Activated T-helper 17 cell treated with anti-CD3 and anti-CD28 coated beads, Interleukin-2, amount 50 U/mL, for 72 hours (primary cell): ENCODE measurements around the gene GRAP. TPM values are rescaled to one million over a fixed set of nuclear protein-coding genes. Genes with fewer than 3 reads are reported as not detected.
"Not testable (repeated sequence)": the region's sequence is repeated elsewhere in the genome, so short reads cannot be mapped to it uniquely, and the experiment has no call there.

Source experiments
- ATAC-seq: fragments of 150-1000 bp; cut with Tn5 transposase; replicated peaks from 2 replicates; pipeline ENCODE4 v1.10.0; 2021; ENCODE audit warnings: mild to moderate bottlenecking, moderate library complexity
- H3K27ac Mint-ChIP-seq: one replicate; pipeline ENCODE4 v1.8.0; 2022; ENCODE audit warnings: mixed read lengths
- H3K27me3 Mint-ChIP-seq: one replicate; pipeline ENCODE4 v1.8.0; 2022; ENCODE audit warnings: mixed read lengths
- H3K36me3 Mint-ChIP-seq: one replicate; pipeline ENCODE4 v1.8.0; 2022; ENCODE audit warnings: low read depth, mild to moderate bottlenecking, mixed read lengths
- H3K4me1 Mint-ChIP-seq: one replicate; pipeline ENCODE4 v1.8.0; 2022; ENCODE audit warnings: mixed read lengths
- H3K4me3 Mint-ChIP-seq: one replicate; pipeline ENCODE4 v1.8.0; 2022; ENCODE audit warnings: mild to moderate bottlenecking, mixed read lengths
- H3K9me3 Mint-ChIP-seq: one replicate; pipeline ENCODE4 v1.8.0; 2022; ENCODE audit warnings: mixed read lengths
- total RNA-seq, 2 donors: library from RNA; stranded (reverse); gene quantifications; one replicate each; pipeline ENCODE4 v1.2.3, GENCODE V29; 2022

Gene GRAP
- total RNA-seq, 2 donors from 2014 or later: 13.1 to 14.4 TPM

DNA sequence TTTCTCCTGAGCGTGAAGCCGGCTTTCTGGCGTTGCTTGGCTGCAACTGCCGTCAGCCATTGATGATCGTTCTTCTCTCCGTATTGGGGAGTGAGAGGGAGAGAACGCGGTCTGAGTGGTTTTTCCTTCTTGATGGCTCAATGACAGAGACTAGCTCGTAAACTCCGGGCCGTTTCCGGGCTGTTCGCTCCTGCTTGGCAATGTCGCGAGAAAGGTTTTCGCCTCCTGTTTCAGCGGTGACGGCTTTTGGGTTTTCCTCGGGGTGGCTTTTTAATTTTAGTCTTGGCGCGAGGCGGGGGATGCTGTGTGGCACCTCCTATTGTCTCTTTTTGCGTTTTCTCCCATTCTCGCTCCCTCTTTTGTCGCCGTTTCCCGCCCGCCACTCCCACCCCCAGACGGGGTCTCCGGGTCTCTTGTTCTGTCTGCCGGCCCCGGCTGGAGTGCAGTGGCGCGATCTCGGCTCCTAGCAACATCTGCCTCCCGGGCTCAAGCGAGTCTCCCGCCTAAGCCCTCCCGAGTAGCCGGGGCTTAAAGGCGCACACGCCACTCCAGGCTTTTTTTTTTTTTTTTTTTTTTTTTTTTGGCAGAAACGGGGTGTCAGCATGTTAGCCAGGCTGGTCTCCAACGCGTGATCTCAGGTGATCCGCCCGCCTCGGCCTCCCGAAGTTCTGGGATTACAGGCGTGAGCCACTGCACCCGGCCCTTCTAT is 15.4 kb upstream of the GRAP start:
- not testable (repeated sequence) for H3K36me3 Mint-ChIP-seq, H3K4me3 Mint-ChIP-seq, H3K9me3 Mint-ChIP-seq, H3K4me1 Mint-ChIP-seq, H3K27ac Mint-ChIP-seq, H3K27me3 Mint-ChIP-seq
- peak; percentile 54 for ATAC-seq

DNA sequence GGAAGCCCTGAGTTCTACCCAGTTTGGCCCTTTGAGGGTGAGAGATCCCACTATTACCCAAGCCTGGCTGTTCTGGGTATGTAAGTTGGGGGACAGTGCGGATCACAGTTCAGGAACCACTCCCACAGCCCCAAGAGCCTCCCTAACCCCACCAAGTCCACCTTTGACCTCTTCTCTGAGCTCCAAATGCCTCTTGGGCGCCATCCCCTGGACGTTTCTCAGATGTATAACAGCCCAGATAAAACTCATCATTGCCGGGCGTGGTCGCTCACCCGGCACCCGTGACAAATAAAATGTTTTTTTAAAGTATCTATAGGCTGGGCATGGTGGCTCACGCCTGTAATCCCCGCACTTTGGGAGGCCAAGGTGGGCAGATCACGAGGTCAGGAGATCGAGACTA is 8.7 kb upstream of the GRAP start:
- not testable (repeated sequence) for H3K4me1 Mint-ChIP-seq, H3K27ac Mint-ChIP-seq, H3K4me3 Mint-ChIP-seq, H3K9me3 Mint-ChIP-seq, H3K36me3 Mint-ChIP-seq, H3K27me3 Mint-ChIP-seq
- peak; percentile 95 for ATAC-seq

- not testable (repeated sequence) for ATAC-seq, H3K4me3 Mint-ChIP-seq, H3K9me3 Mint-ChIP-seq, H3K4me1 Mint-ChIP-seq, H3K27ac Mint-ChIP-seq, H3K27me3 Mint-ChIP-seq, H3K36me3 Mint-ChIP-seq
Measured at GRCh38 chr17:19048826-19049225, 2.1 kb upstream of the GRAP start.

DNA sequence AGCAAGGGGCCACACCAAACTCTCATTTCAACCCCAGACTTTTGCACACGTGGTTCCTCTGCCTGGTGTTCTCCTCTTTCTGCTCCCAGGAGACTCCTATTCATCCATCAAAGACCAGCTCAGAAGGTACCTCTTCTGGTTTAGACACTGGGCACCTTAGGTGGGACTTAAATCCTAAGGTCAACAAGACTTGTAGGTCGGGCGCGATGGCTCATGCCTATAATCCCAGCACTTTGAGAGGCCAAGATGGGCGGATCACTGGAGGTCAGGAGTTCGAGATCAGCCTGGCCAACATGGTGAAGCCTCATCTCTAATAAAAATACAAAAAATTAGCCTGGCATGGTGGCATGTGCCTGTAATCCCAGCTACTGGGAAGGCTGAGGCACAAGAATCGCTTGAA is 753 bp upstream of the GRAP start:
- not testable (repeated sequence) for H3K4me3 Mint-ChIP-seq, H3K4me1 Mint-ChIP-seq, ATAC-seq, H3K36me3 Mint-ChIP-seq, H3K27me3 Mint-ChIP-seq, H3K27ac Mint-ChIP-seq, H3K9me3 Mint-ChIP-seq

DNA sequence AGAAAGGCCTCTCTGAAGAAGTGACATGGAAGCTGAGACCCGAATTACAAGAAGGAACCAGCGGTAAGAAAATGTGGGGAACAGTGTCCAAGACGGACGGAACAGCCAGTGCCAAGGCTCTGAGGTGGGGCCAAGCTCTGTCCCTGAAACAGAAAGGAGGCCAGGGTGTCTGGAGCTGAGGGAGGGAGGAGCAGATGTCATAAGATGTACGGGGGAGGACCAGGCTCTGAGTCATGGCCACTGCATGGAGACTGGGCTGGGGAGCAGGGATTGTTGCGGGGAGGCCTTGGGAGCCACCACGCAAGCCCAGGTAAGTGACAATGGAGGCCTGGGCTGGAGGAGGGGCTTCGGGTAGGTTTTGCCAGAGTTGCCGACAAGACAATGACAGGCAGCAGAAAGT is 2.1 kb downstream of the GRAP start:
- not testable (repeated sequence) for H3K27me3 Mint-ChIP-seq, H3K27ac Mint-ChIP-seq, H3K36me3 Mint-ChIP-seq, H3K9me3 Mint-ChIP-seq, H3K4me3 Mint-ChIP-seq, H3K4me1 Mint-ChIP-seq
- ATAC-seq: peak; percentile 46

- H3K27me3 Mint-ChIP-seq, H3K4me3 Mint-ChIP-seq, H3K27ac Mint-ChIP-seq, H3K4me1 Mint-ChIP-seq, H3K36me3 Mint-ChIP-seq, H3K9me3 Mint-ChIP-seq: not testable (repeated sequence)
- peak; percentile 37 for ATAC-seq
Measured at GRCh38 chr17:19043032-19043431, 3.7 kb downstream of the GRAP start.

DNA sequence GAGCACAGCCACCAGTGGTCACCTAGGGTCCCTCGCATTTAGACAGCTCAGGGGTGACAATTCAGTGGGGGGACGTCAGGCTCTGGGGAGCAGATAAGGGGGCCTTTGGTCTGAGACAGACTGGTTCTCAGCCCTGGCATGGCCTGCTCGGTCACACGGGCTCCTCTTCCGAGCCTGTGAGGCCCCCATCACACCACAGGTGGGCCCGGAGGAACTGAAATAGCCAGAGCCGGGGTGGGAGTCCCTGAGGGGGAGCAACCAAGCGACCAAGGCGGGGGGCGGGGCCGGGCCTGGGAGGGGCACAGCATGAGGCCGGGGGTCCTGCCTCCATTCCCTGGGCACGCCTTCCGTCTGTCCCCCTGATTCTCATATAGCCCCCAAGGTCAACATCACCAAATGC is 4.4 kb downstream of the GRAP start:
- not testable (repeated sequence) for H3K27me3 Mint-ChIP-seq, ATAC-seq, H3K4me3 Mint-ChIP-seq, H3K36me3 Mint-ChIP-seq, H3K4me1 Mint-ChIP-seq, H3K27ac Mint-ChIP-seq, H3K9me3 Mint-ChIP-seq

DNA sequence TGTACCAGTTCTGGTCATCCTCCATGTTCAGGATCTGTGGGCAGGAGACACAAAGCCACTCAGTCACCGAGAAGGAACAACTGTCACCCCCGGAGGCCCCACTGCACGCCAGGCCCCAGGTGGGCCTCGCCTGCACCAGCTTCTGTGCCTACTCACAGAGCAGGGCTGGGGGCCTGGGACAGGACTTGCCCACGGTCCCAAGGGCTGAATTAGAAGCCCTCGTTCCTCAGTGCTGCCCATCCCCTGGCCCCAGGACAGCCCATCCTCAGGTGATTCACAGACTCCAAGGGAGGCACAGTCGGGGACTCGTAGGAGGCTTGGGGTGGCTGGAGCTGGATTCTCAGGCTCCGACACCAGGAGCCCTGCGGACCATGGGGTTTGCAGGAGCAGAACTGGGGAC is 4.9 kb downstream of the GRAP start:
- H3K27ac Mint-ChIP-seq, H3K4me1 Mint-ChIP-seq, ATAC-seq, H3K36me3 Mint-ChIP-seq, H3K9me3 Mint-ChIP-seq, H3K4me3 Mint-ChIP-seq, H3K27me3 Mint-ChIP-seq: not testable (repeated sequence)

DNA sequence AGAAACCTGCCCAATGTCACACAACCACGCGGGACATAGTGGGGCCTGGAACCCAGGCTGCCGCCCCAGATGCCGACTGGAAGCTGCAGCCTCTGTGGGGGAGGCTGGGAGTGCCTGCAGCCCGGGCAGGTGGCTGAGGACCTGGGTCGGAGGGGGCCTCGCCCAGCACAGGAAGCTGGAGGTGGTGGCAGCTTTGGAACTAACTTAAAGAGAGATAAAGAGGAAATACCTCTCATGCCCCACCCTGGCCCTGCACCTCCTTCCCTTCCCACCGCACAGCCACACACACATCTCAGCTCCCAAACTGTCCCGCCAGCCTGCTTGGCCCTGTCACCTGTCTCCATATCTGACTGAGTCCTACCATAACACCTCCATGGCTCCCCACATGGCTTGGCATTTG is 6.4 kb downstream of the GRAP start:
- not testable (repeated sequence) for H3K27ac Mint-ChIP-seq
- peak; percentile 10 for ATAC-seq

DNA sequence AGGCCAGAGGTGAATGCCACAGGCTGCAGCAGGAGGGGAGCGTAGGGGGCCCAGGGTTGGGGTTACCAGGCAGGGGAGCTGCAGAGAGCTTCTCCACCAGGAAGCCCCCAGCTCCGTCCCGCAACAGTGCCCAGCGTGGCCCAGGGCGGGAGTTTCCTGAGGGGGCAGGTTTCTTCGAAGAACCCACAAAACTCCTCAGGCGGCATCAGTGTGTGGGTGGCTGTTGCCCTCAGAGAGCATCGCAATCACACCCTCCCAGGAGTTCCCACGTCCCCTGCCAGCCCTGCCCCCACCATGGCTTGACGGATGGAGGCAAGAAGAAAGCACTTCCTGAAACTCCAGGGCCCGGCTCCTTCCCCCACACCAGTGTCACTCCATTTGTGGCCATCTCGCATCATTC is 8.0 kb downstream of the GRAP start:
- not testable (repeated sequence) for H3K9me3 Mint-ChIP-seq, H3K27me3 Mint-ChIP-seq, H3K4me3 Mint-ChIP-seq, H3K36me3 Mint-ChIP-seq, H3K4me1 Mint-ChIP-seq, H3K27ac Mint-ChIP-seq
- ATAC-seq: peak; percentile 33

More for the DNA sequence above, 6.4 kb downstream of the GRAP start:
- not testable (repeated sequence) for H3K36me3 Mint-ChIP-seq, H3K9me3 Mint-ChIP-seq, H3K4me1 Mint-ChIP-seq, H3K27me3 Mint-ChIP-seq, H3K4me3 Mint-ChIP-seq

DNA sequence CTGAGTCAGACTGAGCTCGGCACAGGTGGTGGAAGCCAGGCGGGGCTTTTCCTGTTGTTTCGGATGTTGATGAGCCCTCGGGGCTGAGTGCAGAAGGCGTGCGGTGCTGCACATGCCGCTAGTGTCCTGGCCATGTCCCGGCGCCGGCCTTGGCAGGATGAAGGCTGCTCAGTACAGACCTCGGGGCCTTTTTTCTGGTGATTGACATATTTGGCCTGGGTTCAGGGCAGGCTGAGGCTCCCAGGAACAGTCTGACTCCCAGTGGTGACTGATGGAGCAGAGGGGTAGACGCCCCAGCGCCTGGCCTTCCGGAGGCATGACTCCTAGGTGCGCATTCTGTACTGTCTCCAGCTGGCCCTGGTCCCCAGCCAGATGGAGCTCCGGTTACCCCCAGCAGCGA is 8.8 kb downstream of the GRAP start:
- not testable (repeated sequence) for H3K9me3 Mint-ChIP-seq, H3K4me1 Mint-ChIP-seq, H3K4me3 Mint-ChIP-seq, H3K36me3 Mint-ChIP-seq, H3K27ac Mint-ChIP-seq, H3K27me3 Mint-ChIP-seq
- peak; percentile 29 for ATAC-seq

DNA sequence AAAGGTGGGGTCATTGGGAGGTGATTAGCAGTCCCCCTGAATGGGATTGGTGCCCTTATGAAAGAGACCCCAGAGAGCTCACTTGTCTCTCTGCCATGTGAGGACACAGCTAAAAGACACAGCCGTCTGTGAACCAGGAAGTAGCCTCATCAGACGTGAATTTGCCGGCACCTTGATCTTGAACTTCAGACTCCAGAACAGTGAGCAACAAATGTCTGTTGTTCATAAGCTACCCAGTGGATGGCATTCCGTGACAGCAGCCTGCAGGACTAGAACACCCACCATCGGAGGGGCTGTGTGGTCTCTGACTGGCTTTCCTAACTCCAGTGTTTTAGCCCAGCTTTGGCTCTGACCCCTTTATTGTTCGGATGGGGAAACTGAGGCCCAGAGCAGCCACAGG is 9.2 kb downstream of the GRAP start:
- not testable (repeated sequence) for H3K27ac Mint-ChIP-seq, H3K27me3 Mint-ChIP-seq, H3K36me3 Mint-ChIP-seq, H3K4me3 Mint-ChIP-seq, ATAC-seq, H3K9me3 Mint-ChIP-seq, H3K4me1 Mint-ChIP-seq

DNA sequence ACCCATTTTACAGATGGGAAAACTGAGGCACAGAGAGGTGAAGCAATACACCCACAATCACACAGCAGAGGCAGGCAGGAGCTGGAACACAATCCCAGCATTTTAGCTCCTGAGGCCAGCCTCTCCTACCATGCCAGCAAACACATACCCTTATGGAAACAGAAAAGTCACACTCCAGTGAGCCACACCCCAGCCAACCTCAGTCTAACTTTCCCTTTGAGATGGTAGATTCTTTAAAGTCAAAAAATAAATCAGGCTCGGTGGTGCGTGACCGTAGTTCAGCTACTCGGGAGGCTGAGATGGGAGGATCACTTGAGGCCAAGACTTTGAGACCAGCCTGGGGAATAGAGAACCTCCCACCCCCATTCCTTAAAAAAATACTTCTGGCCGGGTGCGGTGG is 10.6 kb downstream of the GRAP start:
- ATAC-seq, H3K4me3 Mint-ChIP-seq, H3K27ac Mint-ChIP-seq, H3K36me3 Mint-ChIP-seq, H3K9me3 Mint-ChIP-seq, H3K27me3 Mint-ChIP-seq, H3K4me1 Mint-ChIP-seq: not testable (repeated sequence)

DNA sequence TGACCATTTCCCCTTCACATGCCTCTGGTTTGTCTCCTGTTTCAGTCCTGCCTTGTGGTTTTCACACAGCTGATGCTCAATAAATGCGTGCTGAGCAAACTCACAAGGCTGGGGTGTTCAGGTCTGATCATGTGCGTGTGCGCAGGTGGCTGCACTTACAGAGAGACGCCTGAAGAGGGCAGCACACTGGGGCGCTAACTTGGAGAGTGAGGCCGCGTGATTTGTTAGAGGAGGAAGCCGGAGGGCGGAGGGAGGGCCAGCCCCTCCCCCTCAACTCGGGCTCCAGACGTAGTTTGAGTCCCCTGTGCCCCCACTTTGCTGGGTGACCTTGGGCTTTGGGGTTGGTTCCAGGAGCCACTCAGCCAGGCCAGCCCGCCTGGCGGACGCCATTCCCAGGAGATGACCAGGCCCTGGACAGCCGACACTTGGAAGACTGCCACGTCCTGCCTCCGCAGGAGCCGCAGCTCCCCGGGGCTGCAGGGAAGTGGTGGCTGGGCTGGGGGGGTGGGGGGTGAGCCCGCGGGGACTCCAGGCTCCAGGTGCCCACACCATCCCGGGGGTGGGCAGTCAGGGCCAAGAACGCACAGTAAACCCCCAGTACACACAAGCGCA is 14.3 kb downstream of the GRAP start:
- not testable (repeated sequence) for H3K27me3 Mint-ChIP-seq, H3K4me3 Mint-ChIP-seq, H3K9me3 Mint-ChIP-seq, H3K4me1 Mint-ChIP-seq, H3K36me3 Mint-ChIP-seq, H3K27ac Mint-ChIP-seq
- peak; percentile 92 for ATAC-seq

DNA sequence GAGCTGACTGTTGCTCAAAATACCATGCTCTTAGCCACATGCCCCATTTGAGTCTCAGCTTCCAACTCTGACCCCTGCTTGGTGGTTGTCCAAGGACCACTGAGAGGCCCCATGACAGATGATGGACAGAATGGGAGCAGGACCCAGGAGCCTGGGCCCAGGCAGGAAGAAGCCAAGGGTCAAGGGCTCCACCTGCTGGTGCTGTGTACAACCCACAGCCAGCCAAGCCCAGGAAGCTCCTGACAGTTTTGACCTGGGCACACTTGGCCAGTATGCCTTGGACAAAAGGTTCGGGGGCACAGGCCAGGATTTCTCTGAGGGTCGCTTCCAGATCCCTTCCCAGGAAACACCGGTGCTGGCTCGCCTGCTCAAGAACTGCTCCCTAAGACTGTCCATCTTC is 15.0 kb downstream of the GRAP start:
- H3K4me1 Mint-ChIP-seq, H3K27me3 Mint-ChIP-seq, H3K27ac Mint-ChIP-seq, H3K9me3 Mint-ChIP-seq, H3K36me3 Mint-ChIP-seq, H3K4me3 Mint-ChIP-seq: not testable (repeated sequence)
- peak; percentile 87 for ATAC-seq
